ENCODE measurements around the gene SPDYE16.
"Not testable (repeated sequence)": the region's sequence is repeated elsewhere in the genome, so short reads cannot be mapped to it uniquely, and the experiment has no call there.

DNA sequence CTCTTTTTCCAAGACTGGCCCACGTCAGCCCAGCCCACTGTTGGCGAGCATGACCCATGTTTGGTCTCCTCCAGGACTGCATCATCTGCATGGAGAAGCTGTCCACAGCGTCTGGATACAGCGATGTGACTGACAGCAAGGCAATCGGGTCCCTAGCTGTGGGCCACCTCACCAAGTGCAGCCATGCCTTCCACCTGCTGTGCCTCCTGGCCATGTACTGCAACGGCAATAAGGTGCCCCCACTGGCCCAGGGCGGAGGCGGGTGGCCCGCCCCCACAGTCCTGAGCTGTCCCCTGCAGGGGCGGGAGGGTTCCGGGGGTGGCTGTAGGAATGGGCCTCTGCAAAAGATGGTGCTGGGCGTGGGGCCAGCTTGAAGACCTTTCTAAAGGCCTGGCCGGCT lies 40.9 kb downstream of the SPDYE16 start:
- TF ChIP-seq CTCF (IDR thresholded peaks at IDR 0.05; ENCODE audit: low read depth, low read length, missing input control); GABPA (IDR thresholded peaks at IDR 0.05 in 1 of 2, conservative IDR thresholded peaks at IDR 0.05 in 1 of 2); RXRA (IDR thresholded peaks at IDR 0.05); REST (IDR thresholded peaks at IDR 0.05); SP1 (IDR thresholded peaks at IDR 0.05); TAF1 (conservative IDR thresholded peaks at IDR 0.05); JUND (IDR thresholded peaks at IDR 0.05); MAX (IDR thresholded peaks at IDR 0.05); EGR1 (IDR thresholded peaks at IDR 0.05; ENCODE audit: low read depth in 2 of 2): not testable (repeated sequence)
- TF ChIP-seq, protein P1, sequence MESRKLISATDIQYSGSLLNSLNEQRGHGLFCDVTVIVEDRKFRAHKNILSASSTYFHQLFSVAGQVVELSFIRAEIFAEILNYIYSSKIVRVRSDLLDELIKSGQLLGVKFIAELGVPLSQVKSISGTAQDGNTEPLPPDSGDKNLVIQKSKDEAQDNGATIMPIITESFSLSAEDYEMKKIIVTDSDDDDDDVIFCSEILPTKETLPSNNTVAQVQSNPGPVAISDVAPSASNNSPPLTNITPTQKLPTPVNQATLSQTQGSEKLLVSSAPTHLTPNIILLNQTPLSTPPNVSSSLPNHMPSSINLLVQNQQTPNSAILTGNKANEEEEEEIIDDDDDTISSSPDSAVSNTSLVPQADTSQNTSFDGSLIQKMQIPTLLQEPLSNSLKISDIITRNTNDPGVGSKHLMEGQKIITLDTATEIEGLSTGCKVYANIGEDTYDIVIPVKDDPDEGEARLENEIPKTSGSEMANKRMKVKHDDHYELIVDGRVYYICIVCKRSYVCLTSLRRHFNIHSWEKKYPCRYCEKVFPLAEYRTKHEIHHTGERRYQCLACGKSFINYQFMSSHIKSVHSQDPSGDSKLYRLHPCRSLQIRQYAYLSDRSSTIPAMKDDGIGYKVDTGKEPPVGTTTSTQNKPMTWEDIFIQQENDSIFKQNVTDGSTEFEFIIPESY (IDR thresholded peaks at IDR 0.05), result not testable (repeated sequence)
